ENCODE results near the gene GRIFIN. TPM values are rescaled to one million over a fixed set of nuclear protein-coding genes. Genes with fewer than 3 reads are reported as not detected.

The GRIFIN gene
- total and polyA plus RNA-seq, 9 of the 15 experiments (the other 6 are each of a cell fraction or from before 2014, with no cell fraction given), result not detected

DNA sequence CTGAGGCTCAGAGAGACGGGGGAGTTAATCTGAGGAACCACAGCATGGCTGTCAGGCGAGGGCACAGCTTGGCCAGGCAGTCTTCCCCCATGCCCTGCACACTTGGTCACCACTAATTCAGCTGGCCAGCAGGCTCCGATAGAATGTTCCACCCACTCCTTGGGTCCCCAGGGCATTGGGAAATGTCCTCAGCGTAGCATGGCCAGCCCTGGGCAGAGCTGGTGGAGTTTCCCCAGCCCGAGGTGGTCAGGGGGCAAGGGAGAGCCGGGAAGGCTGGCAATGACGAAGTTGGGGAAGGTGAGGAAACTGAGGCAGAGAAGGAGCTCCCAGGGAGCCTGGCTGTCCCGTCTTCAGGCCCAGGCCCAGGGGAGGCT lies 12.1 kb upstream of the GRIFIN start:
- Histone ChIP-seq H3K79me2 (ENCODE audit: control insufficient read depth, insufficient read depth, low read length) (no peaks in the 10 kb centered on the region), H3K4me1 (replicated peaks in 1 of 2; ENCODE audit: control insufficient read depth in 2 of 2, insufficient read depth in 2 of 2, low read length in 2 of 2) (peaks cover 0 to 21% of the 10 kb centered on the region in 2 experiments; a peak in 2 of 5 replicates), H4K20me1 (replicated peaks; ENCODE audit: control insufficient read depth, insufficient read depth, low read length) (no peaks in the 10 kb centered on the region), H3K9ac (ENCODE audit: insufficient read depth in 1 of 2, low read depth in 2 of 2, low read length in 2 of 2) (no peak overlapping the region; a peak in 1 of 4 replicates), H3K9me3 (replicated peaks; ENCODE audit: control insufficient read depth, insufficient read depth, low read depth, low read length) (no peaks in the 10 kb centered on the region), H3K36me3 (ENCODE audit: control insufficient read depth, insufficient read depth, low read length) (no peaks in the 10 kb centered on the region), H2AFZ (ENCODE audit: low read depth, low read length) (no peak overlapping the region), H3K4me3 (no peak overlapping the region), H3K9me1 (ENCODE audit: control insufficient read depth, insufficient read depth, low read length) (no peaks in the 10 kb centered on the region), H3K27me3 (ENCODE audit: control insufficient read depth in 2 of 2, insufficient read depth in 2 of 2, low read length in 2 of 2) (peaks cover 0 to 2% of the 10 kb centered on the region in 2 experiments; a peak in 1 of 5 replicates), H3K27ac (ENCODE audit: extremely low read depth, low read depth, low read length) (no peak overlapping the region), H3K4me2 (ENCODE audit: insufficient read depth, low read length) (no peak overlapping the region)
- WGBS (ENCODE audit: insufficient coverage, low coverage, missing lambda C conversion rate), result 8% methylated on average over 8 of the region's 8 CpGs
- ChIA-PET CTCF (ENCODE audit: low intra/inter-chr PET ratio) (no interaction called here), POLR2A (interaction anchor here (0.6 to 0.7 kb wide), 4 partner anchors 8 to 706 kb away, joined by 3 read pairs; no protein-coding TSS in a partner anchor)
- FAIRE-seq, result no peak
- no peak for ATAC-seq
- intact Hi-C loops (cut with micrococcal nuclease) (no loop called here), in situ Hi-C loops (cut with MboI) (no loop called here)
- no peak for TF ChIP-seq ELK1 (CRISPR knock-in tag; IDR thresholded peaks at IDR 0.05)
- TF ChIP-seq NFATC3 (IDR thresholded peaks at IDR 0.05), result no peak
- TF ChIP-seq ZBTB7A (IDR thresholded peaks at IDR 0.05; ENCODE audit: borderline replicate concordance, control insufficient read depth, low read depth, low read length), result no peak
- no peak for TF ChIP-seq ZBED1 (IDR thresholded peaks at IDR 0.05)
- BruUV-seq (replicated peaks), result no TSS peak
- no peak for DNase-seq (ENCODE audit: extremely low read depth in 1 of 4, low spot score in 3 of 4)
